Liver (tissue), 9 donors: Measurements from ENCODE around the gene TRIP6. TPM values are rescaled to one million over a fixed set of nuclear protein-coding genes. Genes with fewer than 3 reads are reported as not detected.

Source experiments
- DNase-seq: peaks from one replicate; pipeline ENCODE4 v3.0.0-alpha.2; 2017; ENCODE audit warnings: low spot score
- H3K27ac ChIP-seq, 2 donors: one replicate each; pipeline ENCODE4 v1.7.0; 2013; ENCODE audit warnings: inconsistent platforms in 2 of 2, low read length in 2 of 2, control low read depth in 1 of 2, low read depth in 1 of 2, mild to moderate bottlenecking in 1 of 2
- H3K27me3 ChIP-seq, 4 donors: one replicate each; pipeline versions ENCODE4 v1.6.1 to v1.7.0; 2013; ENCODE audit warnings: low read length in 3 of 4, inconsistent platforms in 1 of 4, mild to moderate bottlenecking in 1 of 4, moderate library complexity in 1 of 4; ENCODE audit not compliant: control insufficient read depth in 4 of 4, insufficient read depth in 4 of 4
- H3K36me3 ChIP-seq, 4 donors: one replicate each; pipeline versions ENCODE4 v1.6.1 to v1.7.0; 2013; ENCODE audit warnings: low read length in 3 of 4, mild to moderate bottlenecking in 3 of 4, low read depth in 1 of 4, moderate library complexity in 1 of 4; ENCODE audit not compliant: control insufficient read depth in 4 of 4, insufficient read depth in 3 of 4
- H3K4me1 ChIP-seq, 4 donors: one replicate each; pipeline versions ENCODE4 v1.6.1 to v1.7.0; 2013; ENCODE audit warnings: low read length in 3 of 4, mild to moderate bottlenecking in 3 of 4, moderate library complexity in 1 of 4; ENCODE audit not compliant: control insufficient read depth in 4 of 4, insufficient read depth in 4 of 4
- H3K4me3 ChIP-seq, 3 donors: one replicate each; pipeline versions ENCODE4 v1.6.1 to v1.7.0; 2013; ENCODE audit warnings: low read length in 3 of 3, control low read depth in 1 of 3, low read depth in 1 of 3, mild to moderate bottlenecking in 1 of 3
- H3K9ac ChIP-seq, 2 donors: one replicate each; pipeline ENCODE4 v1.7.0; 2013; ENCODE audit warnings: low read length in 2 of 2, mild to moderate bottlenecking in 2 of 2, moderate library complexity in 2 of 2, control low read depth in 1 of 2, low read depth in 1 of 2
- H3K9me3 ChIP-seq, 4 donors: one replicate each; pipeline versions ENCODE4 v1.6.1 to v1.7.0; 2013; ENCODE audit warnings: low read length in 3 of 4; ENCODE audit not compliant: control insufficient read depth in 4 of 4
- EGR1 ChIP-seq, 2 donors: IDR thresholded peaks; 2 replicates each; pipeline ENCODE4 v1.6.1; 2016 to 2018; ENCODE audit warnings: antibody characterized with exemption in 2 of 2, low read depth in 2 of 2
- FOXA2 ChIP-seq: IDR thresholded peaks from 2 replicates; pipeline ENCODE4 v1.6.1; 2016; ENCODE audit warnings: antibody characterized with exemption
- GABPA ChIP-seq, 2 donors: IDR thresholded peaks in 1 of 2; conservative IDR thresholded peaks in 1 of 2; 2 replicates each; pipeline ENCODE4 v1.6.1; 2016; ENCODE audit warnings: antibody characterized with exemption in 2 of 2, mild to moderate bottlenecking in 1 of 2, moderate library complexity in 1 of 2
- HNF4A ChIP-seq, 2 donors: conservative IDR thresholded peaks; 2 replicates each; pipeline ENCODE4 v1.6.1; 2016; ENCODE audit warnings: antibody characterized with exemption in 2 of 2, mild to moderate bottlenecking in 2 of 2
- HNF4G ChIP-seq: IDR thresholded peaks from 2 replicates; pipeline ENCODE4 v1.6.1; 2016; ENCODE audit warnings: antibody characterized with exemption
- JUND ChIP-seq, 2 donors: IDR thresholded peaks; 2 replicates each; pipeline ENCODE4 v1.6.1; 2016; ENCODE audit warnings: antibody characterized with exemption in 2 of 2
- NR2F2 ChIP-seq: IDR thresholded peaks from 2 replicates; pipeline ENCODE4 v1.6.1; 2016; ENCODE audit warnings: antibody characterized with exemption
- RAD21 ChIP-seq, 2 donors: IDR thresholded peaks; 2 replicates each; pipeline ENCODE4 v1.6.1; 2016; ENCODE audit warnings: antibody characterized with exemption in 2 of 2, mild to moderate bottlenecking in 2 of 2
- REST ChIP-seq: IDR thresholded peaks from 2 replicates; pipeline ENCODE4 v1.6.1; 2016; ENCODE audit warnings: antibody characterized with exemption, mild to moderate bottlenecking
- RXRA ChIP-seq, 2 donors: IDR thresholded peaks; 2 replicates each; pipeline ENCODE4 v1.6.1; 2017 to 2018; ENCODE audit warnings: antibody characterized with exemption in 2 of 2, mild to moderate bottlenecking in 1 of 2
- SP1 ChIP-seq: IDR thresholded peaks from 2 replicates; pipeline ENCODE4 v1.6.1; 2018; ENCODE audit warnings: antibody characterized with exemption, mild to moderate bottlenecking
- TAF1 ChIP-seq: conservative IDR thresholded peaks from 2 replicates; pipeline ENCODE4 v1.6.1; 2016; ENCODE audit warnings: antibody characterized with exemption, mild to moderate bottlenecking
- YY1 ChIP-seq: IDR thresholded peaks from 2 replicates; pipeline ENCODE4 v1.6.1; 2016; ENCODE audit warnings: antibody characterized with exemption, mild to moderate bottlenecking
- WGBS: extraction: QIAGEN DNeasy Blood & Tissue Kit; methylation state at CpG from one replicate; pipeline ENCODE4 v1.1.7; 2013; 5-methylcytosine and 5-hydroxymethylcytosine counted together
- polyA plus RNA-seq, 2 donors: library from polyadenylated mRNA; stranded (reverse) in 1 of 2; unstranded in 1 of 2; fragments of 200-250 nt in 1 of 2; fragments of >200 nt in 1 of 2; fragmentation: Nextera tagmentation in 1 of 2; extraction: Ambion mirVana in 1 of 2; gene quantifications; one replicate each; pipeline versions ENCODE4 v1.2.1 to v1.2.3, GENCODE V29; 2013 to 2015
- total RNA-seq, 2 donors: library from RNA; depleted of rRNA; stranded (reverse); fragments of >200 nt; gene quantifications; one replicate each; pipeline ENCODE4 v1.2.3, GENCODE V29; 2014
- TF ChIP-seq, protein P1 (sequence below): fragments of 150-350 bp; IDR thresholded peaks from 2 replicates; pipeline ENCODE4 v1.5.1; 2017; ENCODE audit warnings: improper control_type of control experiment, low read depth, low read length; ENCODE audit not compliant: missing input control
- TF ChIP-seq, protein P2 (sequence below): IDR thresholded peaks from 2 replicates; pipeline ENCODE4 v1.6.1; 2016; ENCODE audit warnings: antibody characterized with exemption
- TF ChIP-seq, protein P3 (sequence below): IDR thresholded peaks from 2 replicates; pipeline ENCODE4 v1.6.1; 2016; ENCODE audit warnings: antibody characterized with exemption
- donor health status: healthy.
- donor health status: healthy.
- donor health status: healthy.
- donor health status: healthy.
- donor health status: healthy.

TRIP6 gene
- total and polyA plus RNA-seq, 4 donors, result 14.6 to 30.7 (median 18.1) TPM

GRCh38 chr7:100860702-100861615 is 6.2 kb upstream of the TRIP6 start:
- Histone ChIP-seq H3K27ac (no peak overlapping the region), H3K9ac (no peak overlapping the region), H3K4me3 (no peak overlapping the region), H3K36me3 (peaks cover 0 to 3% (median 1%) of the 10 kb centered on the region in 4 donors), H3K27me3 (no peaks in the 10 kb centered on the region), H3K4me1 (peaks cover 6 to 15% (median 11%) of the 10 kb centered on the region in 4 donors), H3K9me3 (no peaks in the 10 kb centered on the region)
- WGBS, result 95% methylated on average over 18 of the region's 18 CpGs
- DNase-seq, result no peak
- no peak for TF ChIP-seq TAF1
- TF ChIP-seq, protein P1, sequence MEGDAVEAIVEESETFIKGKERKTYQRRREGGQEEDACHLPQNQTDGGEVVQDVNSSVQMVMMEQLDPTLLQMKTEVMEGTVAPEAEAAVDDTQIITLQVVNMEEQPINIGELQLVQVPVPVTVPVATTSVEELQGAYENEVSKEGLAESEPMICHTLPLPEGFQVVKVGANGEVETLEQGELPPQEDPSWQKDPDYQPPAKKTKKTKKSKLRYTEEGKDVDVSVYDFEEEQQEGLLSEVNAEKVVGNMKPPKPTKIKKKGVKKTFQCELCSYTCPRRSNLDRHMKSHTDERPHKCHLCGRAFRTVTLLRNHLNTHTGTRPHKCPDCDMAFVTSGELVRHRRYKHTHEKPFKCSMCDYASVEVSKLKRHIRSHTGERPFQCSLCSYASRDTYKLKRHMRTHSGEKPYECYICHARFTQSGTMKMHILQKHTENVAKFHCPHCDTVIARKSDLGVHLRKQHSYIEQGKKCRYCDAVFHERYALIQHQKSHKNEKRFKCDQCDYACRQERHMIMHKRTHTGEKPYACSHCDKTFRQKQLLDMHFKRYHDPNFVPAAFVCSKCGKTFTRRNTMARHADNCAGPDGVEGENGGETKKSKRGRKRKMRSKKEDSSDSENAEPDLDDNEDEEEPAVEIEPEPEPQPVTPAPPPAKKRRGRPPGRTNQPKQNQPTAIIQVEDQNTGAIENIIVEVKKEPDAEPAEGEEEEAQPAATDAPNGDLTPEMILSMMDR, result no peak
- TF ChIP-seq, protein P2, sequence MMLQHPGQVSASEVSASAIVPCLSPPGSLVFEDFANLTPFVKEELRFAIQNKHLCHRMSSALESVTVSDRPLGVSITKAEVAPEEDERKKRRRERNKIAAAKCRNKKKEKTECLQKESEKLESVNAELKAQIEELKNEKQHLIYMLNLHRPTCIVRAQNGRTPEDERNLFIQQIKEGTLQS, result no peak
- TF ChIP-seq GABPA (IDR thresholded peaks at IDR 0.05 in 1 of 2, conservative IDR thresholded peaks at IDR 0.05 in 1 of 2), result no peak
- no peak for TF ChIP-seq SP1
- TF ChIP-seq RXRA (IDR thresholded peaks at IDR 0.05), result no peak
- TF ChIP-seq RAD21 (IDR thresholded peaks at IDR 0.05), result no peak
- no peak for TF ChIP-seq YY1
- TF ChIP-seq JUND (IDR thresholded peaks at IDR 0.05), result no peak
- no peak for TF ChIP-seq HNF4A (conservative IDR thresholded peaks at IDR 0.05)
- TF ChIP-seq NR2F2, result no peak
- no peak for TF ChIP-seq HNF4G
- TF ChIP-seq EGR1 (IDR thresholded peaks at IDR 0.05; ENCODE audit: low read depth in 2 of 2), result no peak
- TF ChIP-seq, protein P3, sequence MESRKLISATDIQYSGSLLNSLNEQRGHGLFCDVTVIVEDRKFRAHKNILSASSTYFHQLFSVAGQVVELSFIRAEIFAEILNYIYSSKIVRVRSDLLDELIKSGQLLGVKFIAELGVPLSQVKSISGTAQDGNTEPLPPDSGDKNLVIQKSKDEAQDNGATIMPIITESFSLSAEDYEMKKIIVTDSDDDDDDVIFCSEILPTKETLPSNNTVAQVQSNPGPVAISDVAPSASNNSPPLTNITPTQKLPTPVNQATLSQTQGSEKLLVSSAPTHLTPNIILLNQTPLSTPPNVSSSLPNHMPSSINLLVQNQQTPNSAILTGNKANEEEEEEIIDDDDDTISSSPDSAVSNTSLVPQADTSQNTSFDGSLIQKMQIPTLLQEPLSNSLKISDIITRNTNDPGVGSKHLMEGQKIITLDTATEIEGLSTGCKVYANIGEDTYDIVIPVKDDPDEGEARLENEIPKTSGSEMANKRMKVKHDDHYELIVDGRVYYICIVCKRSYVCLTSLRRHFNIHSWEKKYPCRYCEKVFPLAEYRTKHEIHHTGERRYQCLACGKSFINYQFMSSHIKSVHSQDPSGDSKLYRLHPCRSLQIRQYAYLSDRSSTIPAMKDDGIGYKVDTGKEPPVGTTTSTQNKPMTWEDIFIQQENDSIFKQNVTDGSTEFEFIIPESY, result no peak
- TF ChIP-seq FOXA2, result no peak

DNA sequence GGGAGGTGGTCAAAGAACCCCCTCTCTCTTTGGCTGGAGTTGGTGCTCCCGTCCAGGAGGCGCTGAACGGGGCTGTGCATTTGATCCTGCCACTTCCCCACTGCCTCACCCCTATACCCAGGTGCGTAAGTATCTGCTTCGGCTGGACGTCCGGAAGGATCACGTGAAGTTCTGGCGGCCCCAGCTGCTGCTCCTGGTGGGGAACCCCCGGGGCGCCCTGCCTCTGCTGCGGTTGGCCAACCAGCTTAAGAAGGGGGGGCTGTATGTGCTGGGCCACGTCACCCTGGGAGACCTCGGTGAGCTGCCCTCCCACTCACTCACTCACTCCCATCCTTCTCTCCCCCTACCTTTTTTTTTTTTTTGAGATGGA is 5.6 kb upstream of the TRIP6 start:
- no peak for TF ChIP-seq TAF1
- TF ChIP-seq YY1, result no peak
- no peak for TF ChIP-seq SP1
- TF ChIP-seq REST, result no peak
- TF ChIP-seq, protein P1, result no peak
- TF ChIP-seq HNF4G, result no peak
- TF ChIP-seq JUND (IDR thresholded peaks at IDR 0.05), result no peak
- TF ChIP-seq RXRA (IDR thresholded peaks at IDR 0.05), result no peak
- TF ChIP-seq RAD21 (IDR thresholded peaks at IDR 0.05), result no peak
- TF ChIP-seq, protein P3, result no peak
- TF ChIP-seq, protein P2, result no peak
- TF ChIP-seq HNF4A (conservative IDR thresholded peaks at IDR 0.05), result no peak
- WGBS, result 96% methylated on average over 14 of the region's 14 CpGs
- Histone ChIP-seq H3K27ac (no peak overlapping the region), H3K4me3 (no peak overlapping the region), H3K9ac (no peak overlapping the region), H3K9me3 (no peaks in the 10 kb centered on the region), H3K4me1 (peaks cover 8 to 20% (median 11%) of the 10 kb centered on the region in 4 donors), H3K27me3 (no peaks in the 10 kb centered on the region), H3K36me3 (peaks cover 0 to 3% (median 1%) of the 10 kb centered on the region in 4 donors)
- DNase-seq, result no peak
